Measurements from ENCODE around the gene NHERF2. TPM values are rescaled to one million over a fixed set of nuclear protein-coding genes. Genes with fewer than 3 reads are reported as not detected.
A peak's percentile ranks its signal among the peaks of the same experiment; 100 is the strongest.

The NHERF2 gene
- total and polyA plus RNA-seq, 11 donors: 124 to 496 (median 227) TPM

- TF ChIP-seq POLR2A (IDR thresholded peaks at IDR 0.05): no peak
- no peak for TF ChIP-seq CTCF (IDR thresholded peaks at IDR 0.05)
- WGBS, 4 donors: 64 to 86% (median 82%) methylated on average over 6 to 19 of the region's 19 CpGs
- peaks cover 5 to 32% (median 22%) of the 10 kb centered on the region in 12 donors for H3K4me1 ChIP-seq
- DNase-seq (no peak), ATAC-seq (no peak)
- peaks cover 0 to 94% (median 62%) of the 10 kb centered on the region in 9 donors for H3K36me3 ChIP-seq
- no peak overlapping the region for H3K4me3 ChIP-seq
- no peaks in the 10 kb centered on the region for H3K9me3 ChIP-seq
- no peaks in the 10 kb centered on the region for H3K27me3 ChIP-seq
- intact Hi-C loops (cut with DNase I): loop anchor here in 3 of 10 donors (5.0 to 10.0 kb wide), 2 partner anchors 59 to 61 kb away; partner anchors contain the start of gene NHERF2 (in 2 of the 3)
- peak overlapping the region in 4 of 12 donors; percentile 31 to 75 (median 60) for H3K27ac ChIP-seq
These were observed 56.7 kb downstream of the NHERF2 start for GRCh38 chr16:2083409-2083808.

- H3K9me3 ChIP-seq: no peaks in the 10 kb centered on the region
- H3K36me3 ChIP-seq: peaks cover 0 to 94% (median 62%) of the 10 kb centered on the region in 9 donors
- DNase-seq (no peak), ATAC-seq (no peak)
- H3K4me3 ChIP-seq: no peak overlapping the region
- peaks cover 5 to 32% (median 22%) of the 10 kb centered on the region in 12 donors for H3K4me1 ChIP-seq
- H3K27ac ChIP-seq: peak overlapping the region in 2 of 12 donors; percentile 31 to 61
- 85 to 91% (median 89%) methylated on average over 29 to 44 of the region's 44 CpGs for WGBS, 4 donors
- TF ChIP-seq CTCF (IDR thresholded peaks at IDR 0.05): no peak
- TF ChIP-seq POLR2A (IDR thresholded peaks at IDR 0.05): no peak
- H3K27me3 ChIP-seq: no peaks in the 10 kb centered on the region
- intact Hi-C loops (cut with DNase I): loop anchor here in 3 of 10 donors (5.0 to 10.0 kb wide), 2 partner anchors 59 to 62 kb away; partner anchors contain the start of gene NHERF2 (in 2 of the 3)
These were observed 57.4 kb downstream of the NHERF2 start for GRCh38 chr16:2083876-2084780.

- ATAC-seq (no peak), DNase-seq (no peak)
- Histone ChIP-seq H3K4me1 (peaks cover 5 to 32% (median 22%) of the 10 kb centered on the region in 12 donors), H3K36me3 (peaks cover 0 to 94% (median 64%) of the 10 kb centered on the region in 9 donors), H3K27me3 (no peaks in the 10 kb centered on the region), H3K9me3 (no peaks in the 10 kb centered on the region), H3K27ac (peak overlapping the region in 1 of 12 donors; percentile 40), H3K4me3 (no peak overlapping the region)
- intact Hi-C loops (cut with DNase I): loop anchor here in 3 of 10 donors (5.0 to 10.0 kb wide), 2 partner anchors 60 to 63 kb away; partner anchors contain the start of gene NHERF2 (in 2 of the 3)
- TF ChIP-seq POLR2A (IDR thresholded peaks at IDR 0.05): no peak
- TF ChIP-seq CTCF (IDR thresholded peaks at IDR 0.05): no peak
- 87 to 94% (median 92%) methylated on average over 10 to 29 of the region's 29 CpGs for WGBS, 4 donors
These were observed 58.4 kb downstream of the NHERF2 start for GRCh38 chr16:2084895-2085625.
